PC-9 (cell line): ENCODE results near the gene BPHL.

Experiments
- EZH2 ChIP-seq: fragments of 200-600 bp; sonication (generic); IDR thresholded peaks from 2 replicates; pipeline ENCODE4 v1.8.0; 2017; ENCODE audit warnings: antibody characterized with exemption, low read depth
- TF ChIP-seq, protein P1 (sequence below): fragments of 200-600 bp; sonication (generic); conservative IDR thresholded peaks from 2 replicates; pipeline ENCODE4 v1.6.1; 2017; ENCODE audit warnings: mixed run types, antibody characterized with exemption, mild to moderate bottlenecking, moderate library complexity

DNA sequence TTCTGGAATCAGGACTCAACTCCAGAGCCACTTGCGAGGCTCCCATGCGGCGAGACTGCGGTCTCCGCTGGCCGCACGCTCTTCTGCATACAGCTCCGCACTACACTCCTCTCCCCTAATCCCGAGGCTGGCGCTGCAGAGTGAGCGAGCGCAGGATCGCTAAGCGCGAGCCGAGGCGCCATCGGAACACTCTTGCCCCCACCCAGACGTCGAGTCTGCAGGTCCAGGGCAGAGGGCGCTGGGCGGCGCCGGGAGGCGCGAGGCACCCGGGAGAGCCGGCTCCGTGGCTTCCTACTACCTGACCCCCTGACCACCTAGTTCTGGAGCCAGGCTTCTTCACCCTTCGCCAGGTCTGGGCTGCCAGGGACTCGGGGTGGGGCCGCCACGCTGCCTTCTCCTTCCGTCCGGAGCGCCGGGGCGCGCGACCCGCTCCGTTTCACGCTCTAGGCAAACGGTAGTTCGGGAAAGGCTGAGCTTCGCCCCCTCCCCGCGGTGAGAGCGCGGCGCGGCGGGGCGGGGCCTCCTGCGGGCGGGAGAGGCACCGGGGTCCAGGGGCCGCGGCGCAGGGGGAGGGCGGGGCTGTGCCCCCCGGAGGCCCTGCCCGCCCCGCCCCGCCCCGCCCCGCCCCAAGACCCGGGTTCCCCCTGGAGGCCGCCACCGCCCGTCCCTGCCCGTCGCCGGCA, 44.2 kb downstream of the BPHL start:
- TF ChIP-seq, protein P1, sequence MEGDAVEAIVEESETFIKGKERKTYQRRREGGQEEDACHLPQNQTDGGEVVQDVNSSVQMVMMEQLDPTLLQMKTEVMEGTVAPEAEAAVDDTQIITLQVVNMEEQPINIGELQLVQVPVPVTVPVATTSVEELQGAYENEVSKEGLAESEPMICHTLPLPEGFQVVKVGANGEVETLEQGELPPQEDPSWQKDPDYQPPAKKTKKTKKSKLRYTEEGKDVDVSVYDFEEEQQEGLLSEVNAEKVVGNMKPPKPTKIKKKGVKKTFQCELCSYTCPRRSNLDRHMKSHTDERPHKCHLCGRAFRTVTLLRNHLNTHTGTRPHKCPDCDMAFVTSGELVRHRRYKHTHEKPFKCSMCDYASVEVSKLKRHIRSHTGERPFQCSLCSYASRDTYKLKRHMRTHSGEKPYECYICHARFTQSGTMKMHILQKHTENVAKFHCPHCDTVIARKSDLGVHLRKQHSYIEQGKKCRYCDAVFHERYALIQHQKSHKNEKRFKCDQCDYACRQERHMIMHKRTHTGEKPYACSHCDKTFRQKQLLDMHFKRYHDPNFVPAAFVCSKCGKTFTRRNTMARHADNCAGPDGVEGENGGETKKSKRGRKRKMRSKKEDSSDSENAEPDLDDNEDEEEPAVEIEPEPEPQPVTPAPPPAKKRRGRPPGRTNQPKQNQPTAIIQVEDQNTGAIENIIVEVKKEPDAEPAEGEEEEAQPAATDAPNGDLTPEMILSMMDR, result no peak
- TF ChIP-seq EZH2, result no peak
